H9 (cell line): Measurements from ENCODE around the gene CSF2. TPM values are rescaled to one million over a fixed set of nuclear protein-coding genes. Genes with fewer than 3 reads are reported as not detected.

Experiments
- DNase-seq: peaks from one replicate; pipeline ENCODE4 v3.0.0-alpha.2; 2017
- H2AFZ ChIP-seq: one replicate; pipeline ENCODE4 v1.6.1; 2013; ENCODE audit warnings: mild to moderate bottlenecking, low read length, control low read depth, moderate library complexity
- H2AK5ac ChIP-seq: 2 replicates; pipeline ENCODE4 v1.6.1; 2013; ENCODE audit warnings: low read length, control low read depth, mixed read lengths; ENCODE audit not compliant: insufficient read length
- H2BK120ac ChIP-seq: one replicate; pipeline ENCODE4 v1.6.1; 2013; ENCODE audit warnings: low read depth, mild to moderate bottlenecking, low read length, control low read depth, inconsistent platforms; ENCODE audit not compliant: poor library complexity, severe bottlenecking
- H2BK12ac ChIP-seq: 2 replicates; pipeline ENCODE4 v1.6.1; 2013; ENCODE audit warnings: low read length, control low read depth, mixed read lengths, low read depth; ENCODE audit not compliant: insufficient read length
- H2BK15ac ChIP-seq: 2 replicates; pipeline ENCODE4 v1.6.1; 2013; ENCODE audit warnings: low read depth, low read length, control low read depth
- H2BK20ac ChIP-seq: one replicate; pipeline ENCODE4 v1.6.1; 2013; ENCODE audit warnings: low read depth, mild to moderate bottlenecking, low read length, control low read depth, inconsistent platforms; ENCODE audit not compliant: poor library complexity, severe bottlenecking
- H2BK5ac ChIP-seq: 2 replicates; pipeline ENCODE4 v1.6.1; 2013; ENCODE audit warnings: low read length, control low read depth, mixed read lengths; ENCODE audit not compliant: insufficient read length
- H3K14ac ChIP-seq: 2 replicates; pipeline ENCODE4 v1.6.1; 2013; ENCODE audit warnings: low read length, control low read depth; ENCODE audit not compliant: insufficient read depth
- H3K18ac ChIP-seq: 2 replicates; pipeline ENCODE4 v1.6.1; 2013; ENCODE audit warnings: low read depth, mild to moderate bottlenecking, mixed read lengths, low read length, control low read depth; ENCODE audit not compliant: insufficient read length
- H3K23ac ChIP-seq: 2 replicates; pipeline ENCODE4 v1.6.1; 2013; ENCODE audit warnings: low read length, control low read depth, mixed read lengths, low read depth; ENCODE audit not compliant: insufficient read length
- H3K23me2 ChIP-seq: 2 replicates; pipeline ENCODE4 v1.6.1; 2013; ENCODE audit warnings: low read depth, mild to moderate bottlenecking, mixed read lengths, low read length, control low read depth; ENCODE audit not compliant: insufficient read length, poor library complexity, severe bottlenecking
- H3K27ac ChIP-seq: 2 replicates; pipeline ENCODE4 v1.5.1; 2013; ENCODE audit warnings: low read length, control low read depth, mixed read lengths, low read depth; ENCODE audit not compliant: insufficient read length
- H3K27me3 ChIP-seq: 2 replicates; pipeline ENCODE4 v1.6.1; 2013; ENCODE audit warnings: low read length, control low read depth, inconsistent platforms; ENCODE audit not compliant: insufficient read depth
- H3K4ac ChIP-seq: 2 replicates; pipeline ENCODE4 v1.6.1; 2013; ENCODE audit warnings: low read depth, mild to moderate bottlenecking, control low read depth, inconsistent platforms, low read length, moderate library complexity
- H3K4me1 ChIP-seq: 2 replicates; pipeline ENCODE4 v1.6.1; 2013; ENCODE audit warnings: low read length, control low read depth, inconsistent platforms; ENCODE audit not compliant: insufficient read depth
- H3K4me2 ChIP-seq: 2 replicates; pipeline ENCODE4 v1.6.1; 2013; ENCODE audit warnings: low read length, control low read depth, mixed read lengths; ENCODE audit not compliant: insufficient read length, insufficient read depth
- H3K56ac ChIP-seq: 2 replicates; pipeline ENCODE4 v1.6.1; 2013; ENCODE audit warnings: low read depth, mild to moderate bottlenecking, mixed read lengths, low read length, control low read depth; ENCODE audit not compliant: insufficient read length
- H3K79me1 ChIP-seq: 2 replicates; pipeline ENCODE4 v1.6.1; 2013; ENCODE audit warnings: low read depth, mild to moderate bottlenecking, moderate library complexity, low read length, control low read depth, inconsistent platforms; ENCODE audit not compliant: insufficient read depth, poor library complexity, severe bottlenecking
- H3K79me2 ChIP-seq: 2 replicates; pipeline ENCODE4 v1.6.1; 2013; ENCODE audit warnings: low read length, control low read depth, inconsistent platforms; ENCODE audit not compliant: insufficient read depth
- H3K9ac ChIP-seq: 2 replicates; pipeline ENCODE4 v1.6.1; 2013; ENCODE audit warnings: low read length, control low read depth, mixed read lengths; ENCODE audit not compliant: insufficient read length; ENCODE audit errors: extremely low read depth
- H3K9me3 ChIP-seq: one replicate; pipeline ENCODE4 v1.6.1; 2013; ENCODE audit warnings: low read depth, low read length, inconsistent platforms; ENCODE audit not compliant: control insufficient read depth
- H3T11ph ChIP-seq: one replicate; pipeline ENCODE4 v1.6.1; 2013; ENCODE audit warnings: mild to moderate bottlenecking, low read length, control low read depth, inconsistent platforms
- H4K20me1 ChIP-seq: one replicate; pipeline ENCODE4 v1.6.1; 2013; ENCODE audit not compliant: control insufficient read depth, insufficient read length, insufficient read depth
- H4K5ac ChIP-seq: 2 replicates; pipeline ENCODE4 v1.6.1; 2013; ENCODE audit warnings: low read depth, mild to moderate bottlenecking, mixed read lengths, low read length, control low read depth; ENCODE audit not compliant: insufficient read length
- H4K8ac ChIP-seq: replicated peaks from 2 replicates; pipeline ENCODE4 v1.6.1; 2013; ENCODE audit warnings: low read length, control low read depth, mixed read lengths, low read depth; ENCODE audit not compliant: insufficient read length
- H4K91ac ChIP-seq: 2 replicates; pipeline ENCODE4 v1.6.1; 2013; ENCODE audit warnings: low read depth, mild to moderate bottlenecking, moderate library complexity, mixed read lengths, low read length, control low read depth; ENCODE audit not compliant: insufficient read length
- H3K27ac Mint-ChIP-seq, 3 experiments: 2 replicates in 2 of 3; 3 replicates in 1 of 3; pipeline ENCODE4 v1.8.0; 2020 to 2021; ENCODE audit warnings: mixed read lengths in 3 of 3, mild to moderate bottlenecking in 1 of 3, moderate library complexity in 1 of 3
- H3K27me3 Mint-ChIP-seq: 2 replicates; pipeline ENCODE4 v1.8.0; 2021; ENCODE audit warnings: low read depth, mild to moderate bottlenecking, moderate library complexity, mixed read lengths
- H3K36me3 Mint-ChIP-seq, 3 experiments: 2 replicates in 2 of 3; 3 replicates in 1 of 3; pipeline ENCODE4 v1.8.0; 2020 to 2021; ENCODE audit warnings: low read depth in 3 of 3, mixed read lengths in 3 of 3; ENCODE audit not compliant: insufficient read depth in 1 of 3
- H3K4me1 Mint-ChIP-seq, 2 experiments: 2 replicates each; pipeline ENCODE4 v1.8.0; 2020; ENCODE audit warnings: mixed read lengths in 2 of 2
- H3K4me3 Mint-ChIP-seq, 2 experiments: 2 replicates in 1 of 2; 3 replicates in 1 of 2; pipeline ENCODE4 v1.8.0; 2020 to 2021; ENCODE audit warnings: mild to moderate bottlenecking in 2 of 2, mixed read lengths in 2 of 2, moderate library complexity in 1 of 2
- H3K9me3 Mint-ChIP-seq, 2 experiments: 2 replicates in 1 of 2; 3 replicates in 1 of 2; pipeline ENCODE4 v1.8.0; 2020; ENCODE audit warnings: mild to moderate bottlenecking in 2 of 2, mixed read lengths in 2 of 2, moderate library complexity in 1 of 2
- CTCF ChIP-seq: fragments of 200-600 bp; sonication (generic); conservative IDR thresholded peaks from 3 replicates; pipeline ENCODE4 v1.8.0; 2021; ENCODE audit warnings: antibody characterized with exemption, mild to moderate bottlenecking
- total RNA-seq: library from RNA; stranded (reverse); gene quantifications from 2 replicates; pipeline ENCODE4 v1.2.1, GENCODE V29; 2021

Gene CSF2
- total RNA-seq, 1 experiment from 2014 or later = not detected

GRCh38 chr5:132104556-132104955 lies 31.0 kb downstream of the CSF2 start:
- no peak overlapping the region for H3K9ac ChIP-seq
- no peak overlapping the region for H4K5ac ChIP-seq
- H2BK120ac ChIP-seq = no peak overlapping the region
- H3K14ac ChIP-seq = no peak overlapping the region
- H3K9me3 ChIP-seq = no peaks in the 10 kb centered on the region
- Mint-ChIP-seq H3K36me3 (no peaks in the 10 kb centered on the region), H3K4me1 (no peaks in the 10 kb centered on the region), H3K27ac (no peak overlapping the region), H3K9me3 (peaks cover 0 to 2% of the 10 kb centered on the region in 2 experiments; a peak in 1 of 5 replicates), H3K4me3 (no peak overlapping the region), H3K27me3 (no peaks in the 10 kb centered on the region; the same call in 1 of the 2 replicates)
- H2BK20ac ChIP-seq = no peak overlapping the region
- no peaks in the 10 kb centered on the region for H3K4me1 ChIP-seq
- H3T11ph ChIP-seq = no peak overlapping the region
- H4K91ac ChIP-seq = no peak overlapping the region
- no peak overlapping the region for H3K18ac ChIP-seq
- H2BK15ac ChIP-seq = no peak overlapping the region
- H3K56ac ChIP-seq = no peak overlapping the region
- H2BK5ac ChIP-seq = no peak overlapping the region
- no peak for DNase-seq
- no peaks in the 10 kb centered on the region for H3K23me2 ChIP-seq
- no peaks in the 10 kb centered on the region for H4K20me1 ChIP-seq
- TF ChIP-seq CTCF = no peak
- H2BK12ac ChIP-seq = no peak overlapping the region
- no peak overlapping the region for H4K8ac ChIP-seq
- no peak overlapping the region for H3K4ac ChIP-seq
- H3K4me2 ChIP-seq = no peak overlapping the region
- H3K79me2 ChIP-seq = no peaks in the 10 kb centered on the region
- H3K27ac ChIP-seq = no peak overlapping the region
- H3K23ac ChIP-seq = no peak overlapping the region
- H2AFZ ChIP-seq = no peak overlapping the region
- H2AK5ac ChIP-seq = no peak overlapping the region
- no peaks in the 10 kb centered on the region for H3K27me3 ChIP-seq
- no peaks in the 10 kb centered on the region for H3K79me1 ChIP-seq
